Measurements from ENCODE around the gene ZNF367.
"Not testable (repeated sequence)": the region's sequence is repeated elsewhere in the genome, so short reads cannot be mapped to it uniquely, and the experiment has no call there.

ZNF367 gene

DNA sequence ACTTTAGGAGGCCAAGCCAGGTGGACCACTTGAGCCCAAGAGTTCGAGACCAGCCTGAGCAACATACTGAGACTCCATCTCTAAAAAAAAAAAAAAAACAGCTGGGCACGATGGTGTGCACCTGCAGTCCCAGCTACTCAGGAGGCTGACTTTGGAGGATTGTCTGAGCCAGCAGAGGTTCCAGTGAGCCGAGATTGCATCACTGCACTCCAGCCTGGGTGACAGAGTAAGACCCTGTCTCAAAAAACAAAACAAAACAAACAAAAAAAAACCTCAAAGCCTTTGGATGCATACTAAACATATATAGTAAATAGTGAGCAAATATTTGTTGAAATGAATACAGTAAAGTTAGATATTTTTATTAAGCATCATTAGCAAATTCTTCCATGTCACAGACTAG is 40.0 kb downstream of the ZNF367 start:
- H3K4me3 ChIP-seq (ENCODE audit: low read length): no peak overlapping the region
- no peak overlapping the region for H3K9ac ChIP-seq (ENCODE audit: low read length)
- H3K36me3 ChIP-seq (ENCODE audit: control insufficient read depth, insufficient read depth, low read length, severe bottlenecking): no peaks in the 10 kb centered on the region
- H3K4me1 ChIP-seq (ENCODE audit: control insufficient read depth, insufficient read depth, low read length): peaks cover 14% of the 10 kb centered on the region
- DNase-seq (ENCODE audit: low read depth): no peak
- H3K27me3 ChIP-seq (replicated peaks; ENCODE audit: control insufficient read depth, insufficient read depth, low read length): no peaks in the 10 kb centered on the region
- H3K9me3 ChIP-seq (ENCODE audit: control insufficient read depth, low read length): no peaks in the 10 kb centered on the region

DNA sequence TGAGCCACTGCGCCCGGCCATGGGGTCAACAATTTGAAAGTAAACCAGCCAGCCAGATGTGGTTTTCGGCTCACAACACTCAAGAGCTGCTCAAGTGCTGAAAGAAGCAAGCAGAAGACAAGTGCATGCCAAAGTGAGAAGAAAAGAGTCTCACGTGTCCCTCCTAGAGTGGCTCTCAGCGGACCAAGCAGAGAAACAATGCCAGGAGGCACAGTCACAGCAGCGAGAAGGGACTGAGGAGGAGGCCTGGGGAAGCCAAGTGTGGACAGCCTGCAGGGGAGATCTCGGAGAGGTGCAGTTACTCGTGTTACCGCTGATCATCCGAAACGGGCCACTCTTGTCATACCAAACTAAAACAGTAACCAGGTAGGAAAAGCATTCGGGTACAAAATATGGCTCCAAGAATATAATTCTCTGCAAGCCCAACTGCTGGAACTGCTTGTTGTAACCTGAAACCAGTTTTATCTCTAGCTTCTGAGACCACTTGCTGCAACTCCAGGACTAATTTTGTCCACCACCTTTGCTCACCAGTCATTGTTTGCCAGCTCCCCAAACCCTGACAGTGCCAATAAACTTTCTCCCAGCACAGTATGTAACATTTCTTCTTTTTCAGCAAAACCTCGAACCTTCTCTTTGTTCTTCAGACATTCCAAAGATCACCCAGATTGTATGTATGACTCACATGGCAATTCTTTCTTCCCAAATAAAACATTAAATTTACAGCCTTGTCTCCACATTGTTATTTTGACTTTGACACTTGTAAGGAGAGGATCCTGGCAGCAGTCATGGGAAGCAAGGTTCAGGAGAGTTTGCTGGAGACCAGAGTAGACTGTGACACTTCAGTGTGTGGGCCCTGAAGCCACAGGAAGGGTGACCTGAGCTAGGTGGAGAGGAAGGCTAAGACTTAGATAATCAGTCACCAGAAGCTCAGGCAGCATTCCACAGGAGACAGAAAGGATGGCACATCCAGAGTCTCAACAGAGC is 41.0 kb downstream of the ZNF367 start:
- no peak overlapping the region for H3K9ac ChIP-seq (ENCODE audit: low read length)
- peaks cover 11% of the 10 kb centered on the region for H3K4me1 ChIP-seq (ENCODE audit: control insufficient read depth, insufficient read depth, low read length)
- no peak overlapping the region for H3K4me3 ChIP-seq (ENCODE audit: low read length)
- no peaks in the 10 kb centered on the region for H3K27me3 ChIP-seq (replicated peaks; ENCODE audit: control insufficient read depth, insufficient read depth, low read length)
- H3K36me3 ChIP-seq (ENCODE audit: control insufficient read depth, insufficient read depth, low read length, severe bottlenecking): no peaks in the 10 kb centered on the region
- DNase-seq (ENCODE audit: low read depth): peak; percentile 51
- H3K9me3 ChIP-seq (ENCODE audit: control insufficient read depth, low read length): no peaks in the 10 kb centered on the region

DNA sequence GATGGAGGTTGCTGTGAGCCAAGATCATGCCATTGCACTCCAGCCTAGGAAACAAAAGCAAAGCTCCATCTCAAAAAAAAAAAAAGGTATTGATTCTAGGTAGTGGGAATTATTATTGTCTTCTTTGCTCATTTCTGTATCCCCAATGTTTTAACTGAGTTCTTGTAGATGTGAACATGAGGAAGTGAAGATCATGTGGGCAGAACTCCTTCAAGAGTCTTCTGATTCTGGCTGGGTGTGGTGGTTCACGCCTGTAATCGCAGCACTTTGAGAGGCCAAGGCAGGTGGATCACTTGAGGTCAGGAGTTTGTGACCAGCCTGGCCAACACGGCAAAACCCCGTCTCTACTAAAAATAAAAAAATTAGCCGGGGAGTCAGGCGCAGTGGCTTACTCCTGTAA is 42.7 kb downstream of the ZNF367 start:
- DNase-seq (ENCODE audit: low read depth); H3K9ac ChIP-seq (ENCODE audit: low read length); H3K9me3 ChIP-seq (ENCODE audit: control insufficient read depth, low read length); H3K27me3 ChIP-seq (replicated peaks; ENCODE audit: control insufficient read depth, insufficient read depth, low read length); H3K36me3 ChIP-seq (ENCODE audit: control insufficient read depth, insufficient read depth, low read length, severe bottlenecking); H3K4me3 ChIP-seq (ENCODE audit: low read length): not testable (repeated sequence)
- H3K4me1 ChIP-seq (ENCODE audit: control insufficient read depth, insufficient read depth, low read length): peaks cover 11% of the 10 kb centered on the region

DNA sequence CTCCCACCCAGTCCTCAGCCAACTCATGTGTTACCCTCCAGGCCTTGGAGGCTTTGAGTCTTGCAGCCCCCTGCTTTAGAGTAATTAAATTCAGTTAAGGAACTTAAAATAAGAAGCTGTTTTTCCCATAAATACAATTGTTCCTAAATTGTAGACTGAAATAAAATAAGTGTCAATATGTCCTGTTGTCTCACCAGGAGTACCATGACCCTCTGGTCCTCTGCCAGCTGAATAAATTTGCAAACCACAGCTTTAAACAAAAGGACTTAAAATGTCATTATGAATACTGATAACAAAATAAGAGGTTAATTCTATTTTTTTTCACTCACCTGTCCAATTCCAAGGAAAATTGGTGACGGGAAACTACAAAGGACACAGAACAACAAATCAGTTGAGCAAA is 50.2 kb downstream of the ZNF367 start:
- Histone ChIP-seq H3K9me3 (ENCODE audit: control insufficient read depth, low read length) (no peaks in the 10 kb centered on the region), H3K4me3 (ENCODE audit: low read length) (no peak overlapping the region), H3K4me1 (ENCODE audit: control insufficient read depth, insufficient read depth, low read length) (no peaks in the 10 kb centered on the region), H3K36me3 (ENCODE audit: control insufficient read depth, insufficient read depth, low read length, severe bottlenecking) (peaks cover 13% of the 10 kb centered on the region), H3K27me3 (replicated peaks; ENCODE audit: control insufficient read depth, insufficient read depth, low read length) (no peaks in the 10 kb centered on the region), H3K9ac (ENCODE audit: low read length) (no peak overlapping the region)
- DNase-seq (ENCODE audit: low read depth): no peak

DNA sequence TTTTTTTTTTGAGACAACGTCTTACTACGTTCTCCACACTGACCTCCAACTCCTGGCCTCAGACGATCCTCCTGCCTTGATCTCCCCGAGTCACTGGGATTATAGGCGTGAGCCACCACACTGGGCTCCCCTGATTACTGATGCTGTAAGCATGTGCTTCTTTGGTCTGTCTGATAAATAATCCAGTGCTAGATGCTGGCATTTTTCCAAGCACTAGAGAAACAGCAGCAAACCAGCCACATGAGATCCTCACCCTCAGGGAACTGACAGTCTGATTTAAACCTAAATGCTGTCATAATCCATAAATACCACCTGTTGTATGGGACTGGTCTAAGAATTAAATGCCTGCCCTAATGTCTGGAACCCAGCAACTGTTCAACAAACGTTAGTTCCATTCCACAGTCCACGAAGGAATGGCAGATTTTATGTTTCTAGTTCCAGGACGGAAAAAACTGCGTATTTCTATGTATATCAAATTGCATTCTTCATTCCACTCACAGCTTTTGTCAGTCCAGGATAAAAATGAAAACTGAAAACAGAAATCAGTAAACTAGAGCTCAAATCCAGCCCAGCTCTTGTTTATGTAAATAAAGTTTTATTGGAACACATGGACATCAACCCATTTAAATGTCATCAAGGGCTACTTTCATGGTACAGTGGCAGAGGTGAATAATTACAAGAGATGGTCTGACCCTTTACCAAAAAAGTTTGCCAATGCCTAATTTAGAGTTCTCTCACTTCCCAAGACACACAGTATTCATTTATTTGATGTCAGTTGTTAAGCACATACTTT is 54.8 kb downstream of the ZNF367 start:
- no peak for DNase-seq (ENCODE audit: low read depth)
- Histone ChIP-seq H3K9me3 (ENCODE audit: control insufficient read depth, low read length) (no peaks in the 10 kb centered on the region), H3K4me1 (ENCODE audit: control insufficient read depth, insufficient read depth, low read length) (no peaks in the 10 kb centered on the region), H3K9ac (ENCODE audit: low read length) (no peak overlapping the region), H3K27me3 (replicated peaks; ENCODE audit: control insufficient read depth, insufficient read depth, low read length) (no peaks in the 10 kb centered on the region), H3K4me3 (ENCODE audit: low read length) (no peak overlapping the region), H3K36me3 (ENCODE audit: control insufficient read depth, insufficient read depth, low read length, severe bottlenecking) (peaks cover 30% of the 10 kb centered on the region)

DNA sequence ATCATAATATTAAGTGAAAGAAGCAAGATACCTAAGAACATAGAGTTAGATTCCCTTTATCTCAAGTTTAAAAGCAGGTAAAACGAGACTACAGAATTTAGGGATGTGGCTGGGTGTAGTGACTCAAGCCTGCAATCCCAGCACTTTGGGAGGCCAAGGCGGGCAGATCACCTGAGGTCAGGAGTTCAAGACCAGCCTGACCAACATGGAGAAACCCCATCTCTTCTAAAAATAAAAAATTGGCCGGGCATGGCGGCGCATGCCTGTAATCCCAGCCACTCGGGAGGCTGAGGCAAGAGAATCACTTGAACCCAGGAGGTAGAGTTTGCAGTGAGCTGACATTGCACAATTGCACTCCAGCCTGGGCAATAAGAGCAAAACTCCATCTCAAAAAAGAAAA is 56.1 kb downstream of the ZNF367 start:
- not testable (repeated sequence) for DNase-seq (ENCODE audit: low read depth); H3K4me3 ChIP-seq (ENCODE audit: low read length); H3K4me1 ChIP-seq (ENCODE audit: control insufficient read depth, insufficient read depth, low read length); H3K9me3 ChIP-seq (ENCODE audit: control insufficient read depth, low read length); H3K27me3 ChIP-seq (replicated peaks; ENCODE audit: control insufficient read depth, insufficient read depth, low read length); H3K9ac ChIP-seq (ENCODE audit: low read length)
- H3K36me3 ChIP-seq (ENCODE audit: control insufficient read depth, insufficient read depth, low read length, severe bottlenecking): peaks cover 36% of the 10 kb centered on the region

DNA sequence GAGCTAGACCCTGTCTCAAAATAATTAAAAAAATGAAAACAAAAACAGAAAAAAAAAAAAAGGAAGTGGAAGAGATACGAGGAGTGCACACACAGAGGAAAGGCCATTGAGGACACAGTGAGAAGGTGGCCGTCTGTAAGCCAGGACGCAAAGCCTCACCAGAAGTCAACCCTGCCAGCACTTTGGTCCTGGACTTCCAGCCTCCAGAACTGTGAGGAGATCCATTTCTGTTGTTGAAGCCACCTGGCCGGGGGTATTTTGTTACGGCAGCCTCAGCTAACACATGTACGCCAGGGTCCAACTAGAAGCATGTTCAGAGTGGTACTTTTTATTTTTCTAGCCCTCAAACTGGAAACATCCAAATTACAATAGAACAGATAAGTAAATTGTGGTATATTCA is 56.5 kb downstream of the ZNF367 start:
- no peak overlapping the region for H3K9ac ChIP-seq (ENCODE audit: low read length)
- no peak for DNase-seq (ENCODE audit: low read depth)
- no peaks in the 10 kb centered on the region for H3K4me1 ChIP-seq (ENCODE audit: control insufficient read depth, insufficient read depth, low read length)
- H3K4me3 ChIP-seq (ENCODE audit: low read length): no peak overlapping the region
- peaks cover 37% of the 10 kb centered on the region for H3K36me3 ChIP-seq (ENCODE audit: control insufficient read depth, insufficient read depth, low read length, severe bottlenecking)
- H3K27me3 ChIP-seq (replicated peaks; ENCODE audit: control insufficient read depth, insufficient read depth, low read length): no peaks in the 10 kb centered on the region
- no peaks in the 10 kb centered on the region for H3K9me3 ChIP-seq (ENCODE audit: control insufficient read depth, low read length)

DNA sequence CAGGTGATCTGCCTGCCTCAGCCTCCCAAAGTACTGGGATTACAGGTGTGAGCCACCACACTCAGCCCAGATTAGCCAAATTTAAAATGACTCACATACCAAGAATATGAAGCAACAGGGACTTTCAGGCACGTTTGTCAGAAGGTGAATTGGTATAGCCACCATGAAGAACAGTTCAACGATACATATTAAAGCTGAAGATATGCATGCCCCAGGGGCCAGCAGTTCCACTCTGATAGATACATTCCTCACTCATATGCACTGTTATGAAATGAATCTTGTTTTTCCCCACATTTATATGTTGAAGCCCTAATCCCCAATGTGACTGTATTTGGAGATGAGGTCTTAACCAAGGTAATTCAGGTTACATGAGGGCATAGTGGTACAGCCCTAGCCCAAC is 57.2 kb downstream of the ZNF367 start:
- Histone ChIP-seq H3K4me1 (ENCODE audit: control insufficient read depth, insufficient read depth, low read length) (no peaks in the 10 kb centered on the region), H3K27me3 (replicated peaks; ENCODE audit: control insufficient read depth, insufficient read depth, low read length) (no peaks in the 10 kb centered on the region)

DNA sequence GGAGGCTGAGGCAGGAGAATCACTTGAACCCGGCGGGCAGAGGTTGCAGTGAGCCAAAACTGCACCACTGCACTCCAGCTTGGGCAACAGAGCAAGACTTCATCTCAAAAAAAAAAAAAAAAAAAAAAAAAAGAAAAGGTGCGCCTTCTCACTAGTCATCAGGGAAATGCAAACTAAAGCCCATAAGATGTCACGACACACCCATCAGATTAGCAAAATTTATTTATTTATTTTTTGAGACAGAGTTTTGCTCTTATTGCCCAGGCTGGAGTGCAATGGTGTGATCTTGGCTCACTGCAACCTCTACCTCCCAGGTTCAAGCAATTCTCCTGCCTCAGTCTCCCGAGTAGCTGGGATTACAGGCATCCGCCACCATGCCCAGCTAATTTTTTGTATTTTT is 57.6 kb downstream of the ZNF367 start:
- H3K9me3 ChIP-seq (ENCODE audit: control insufficient read depth, low read length); H3K27me3 ChIP-seq (replicated peaks; ENCODE audit: control insufficient read depth, insufficient read depth, low read length); H3K9ac ChIP-seq (ENCODE audit: low read length); H3K4me1 ChIP-seq (ENCODE audit: control insufficient read depth, insufficient read depth, low read length); DNase-seq (ENCODE audit: low read depth); H3K4me3 ChIP-seq (ENCODE audit: low read length): not testable (repeated sequence)
- H3K36me3 ChIP-seq (ENCODE audit: control insufficient read depth, insufficient read depth, low read length, severe bottlenecking): peaks cover 47% of the 10 kb centered on the region

More for the DNA sequence above, 57.2 kb downstream of the ZNF367 start:
- H3K9me3 ChIP-seq (ENCODE audit: control insufficient read depth, low read length): no peaks in the 10 kb centered on the region
- no peak overlapping the region for H3K4me3 ChIP-seq (ENCODE audit: low read length)
- no peak for DNase-seq (ENCODE audit: low read depth)
- peaks cover 44% of the 10 kb centered on the region for H3K36me3 ChIP-seq (ENCODE audit: control insufficient read depth, insufficient read depth, low read length, severe bottlenecking)
- no peak overlapping the region for H3K9ac ChIP-seq (ENCODE audit: low read length)

DNA sequence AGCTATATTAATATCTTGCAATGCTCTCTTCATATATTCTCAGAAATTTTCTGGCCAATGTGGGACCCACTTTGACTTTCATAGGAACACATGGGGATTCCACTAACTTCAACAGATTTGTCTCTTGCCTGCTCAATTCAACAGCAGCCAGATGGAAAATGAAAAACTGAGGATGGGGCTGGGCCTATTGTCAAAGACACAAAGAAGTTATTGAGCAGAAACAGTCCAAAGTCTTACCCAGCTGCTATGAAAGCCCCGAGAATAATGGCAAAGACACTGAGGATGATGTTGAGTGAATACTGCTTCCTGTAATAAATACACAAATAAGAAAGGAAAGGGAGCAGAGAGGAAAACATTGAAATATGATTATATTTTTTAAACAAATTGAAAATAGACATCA is 67.3 kb downstream of the ZNF367 start:
- no peaks in the 10 kb centered on the region for H3K4me1 ChIP-seq (ENCODE audit: control insufficient read depth, insufficient read depth, low read length)

DNA sequence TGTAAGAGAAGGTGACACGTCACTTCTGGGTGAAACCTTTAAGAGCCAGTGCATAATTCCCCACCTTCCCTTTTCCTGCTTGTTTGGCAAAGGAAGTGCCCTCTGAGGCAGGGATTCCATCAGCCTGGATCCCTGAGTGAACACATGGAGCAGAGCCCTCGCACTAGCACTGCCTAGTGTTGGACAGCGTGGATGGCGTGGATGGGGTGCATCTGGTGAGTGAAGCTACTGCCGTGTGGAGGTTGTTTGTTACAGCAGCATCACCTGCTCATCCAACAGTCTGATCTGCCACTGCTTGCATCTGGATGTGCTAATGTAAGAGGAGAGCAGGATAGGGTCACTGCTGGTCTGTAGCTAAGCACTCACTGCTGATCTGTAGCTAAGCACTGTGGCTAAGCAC is 69.9 kb downstream of the ZNF367 start:
- H3K27me3 ChIP-seq (replicated peaks; ENCODE audit: control insufficient read depth, insufficient read depth, low read length): no peaks in the 10 kb centered on the region
- H3K4me3 ChIP-seq (ENCODE audit: low read length): no peak overlapping the region
- no peak for DNase-seq (ENCODE audit: low read depth)
- H3K9me3 ChIP-seq (ENCODE audit: control insufficient read depth, low read length): no peaks in the 10 kb centered on the region
- no peak overlapping the region for H3K9ac ChIP-seq (ENCODE audit: low read length)
- peaks cover 14% of the 10 kb centered on the region for H3K4me1 ChIP-seq (ENCODE audit: control insufficient read depth, insufficient read depth, low read length)
- H3K36me3 ChIP-seq (ENCODE audit: control insufficient read depth, insufficient read depth, low read length, severe bottlenecking): peaks cover 23% of the 10 kb centered on the region

More for the DNA sequence above, 67.3 kb downstream of the ZNF367 start:
- Histone ChIP-seq H3K36me3 (ENCODE audit: control insufficient read depth, insufficient read depth, low read length, severe bottlenecking) (peaks cover 29% of the 10 kb centered on the region), H3K9ac (ENCODE audit: low read length) (no peak overlapping the region), H3K9me3 (ENCODE audit: control insufficient read depth, low read length) (no peaks in the 10 kb centered on the region), H3K4me3 (ENCODE audit: low read length) (no peak overlapping the region), H3K27me3 (replicated peaks; ENCODE audit: control insufficient read depth, insufficient read depth, low read length) (no peaks in the 10 kb centered on the region)
- DNase-seq (ENCODE audit: low read depth): no peak

All from adipocyte (in vitro differentiated cells).